Karpas-422 (cell line): ENCODE measurements around the gene TSGA10IP. TPM values are rescaled to one million over a fixed set of nuclear protein-coding genes. Genes with fewer than 3 reads are reported as not detected.

Experiments used
- DNase-seq: peaks from one replicate; pipeline ENCODE4 v3.0.0-alpha.2; 2015
- H2AFZ ChIP-seq: fragments of 200-600 bp; sonication (generic); 2 replicates; pipeline ENCODE4 v1.6.1; 2014; ENCODE audit warnings: antibody characterized with exemption, low read length, mixed read lengths
- H3K27ac ChIP-seq: fragments of 200-600 bp; sonication (generic); 2 replicates; pipeline ENCODE4 v1.5.1; 2014; ENCODE audit warnings: mild to moderate bottlenecking, low read length, moderate library complexity
- H3K27me3 ChIP-seq: fragments of 200-600 bp; sonication (generic); 2 replicates; pipeline ENCODE4 v1.6.1; 2014; ENCODE audit warnings: low read length, mixed read lengths
- H3K36me3 ChIP-seq: fragments of 200-600 bp; sonication (generic); 2 replicates; pipeline ENCODE4 v1.6.1; 2014; ENCODE audit warnings: low read length, mixed read lengths; ENCODE audit not compliant: insufficient read depth
- H3K4me1 ChIP-seq: fragments of 200-600 bp; sonication (generic); 2 replicates; pipeline ENCODE4 v1.6.1; 2014; ENCODE audit warnings: mild to moderate bottlenecking, low read length, mixed read lengths
- H3K4me2 ChIP-seq: fragments of 200-600 bp; sonication (generic); 2 replicates; pipeline ENCODE4 v1.6.1; 2014; ENCODE audit warnings: low read length, low read depth, mild to moderate bottlenecking; ENCODE audit not compliant: poor library complexity, severe bottlenecking
- H3K4me3 ChIP-seq: fragments of 200-600 bp; sonication (generic); 2 replicates; pipeline ENCODE4 v1.5.1; 2014; ENCODE audit warnings: mild to moderate bottlenecking, antibody characterized with exemption, low read length, mixed read lengths
- H3K79me2 ChIP-seq: fragments of 200-600 bp; sonication (generic); 2 replicates; pipeline ENCODE4 v1.6.1; 2014; ENCODE audit warnings: mild to moderate bottlenecking, low read length, mixed read lengths
- H3K9ac ChIP-seq: fragments of 200-600 bp; sonication (generic); 2 replicates; pipeline ENCODE4 v1.6.0; 2014; ENCODE audit warnings: low read length
- H3K9me2 ChIP-seq: fragments of 200-600 bp; sonication (generic), shearing (Covaris generic); replicated peaks from 2 replicates; pipeline ENCODE4 v1.6.0; 2014; ENCODE audit warnings: mild to moderate bottlenecking, low read length, moderate library complexity; ENCODE audit not compliant: insufficient read depth
- H3K9me3 ChIP-seq: fragments of 300-700, 200-600 bp; sonication (generic); 2 replicates; pipeline ENCODE4 v1.6.1; 2014; ENCODE audit warnings: low read length, mixed read lengths
- H4K20me1 ChIP-seq: fragments of 200-600 bp; sonication (generic); 2 replicates; pipeline ENCODE4 v1.6.1; 2014; ENCODE audit warnings: mild to moderate bottlenecking, antibody characterized with exemption, low read length, low read depth; ENCODE audit not compliant: insufficient read depth
- total RNA-seq: library from RNA; depleted of rRNA; stranded (reverse); fragments of >200 nt; shearing (Covaris generic); gene quantifications from 2 replicates; pipeline ENCODE4 v1.2.3, GENCODE V29; 2014; ENCODE audit warnings: low replicate concordance

The TSGA10IP gene
- total RNA-seq, 1 experiment from 2014 or later = not detected

DNA sequence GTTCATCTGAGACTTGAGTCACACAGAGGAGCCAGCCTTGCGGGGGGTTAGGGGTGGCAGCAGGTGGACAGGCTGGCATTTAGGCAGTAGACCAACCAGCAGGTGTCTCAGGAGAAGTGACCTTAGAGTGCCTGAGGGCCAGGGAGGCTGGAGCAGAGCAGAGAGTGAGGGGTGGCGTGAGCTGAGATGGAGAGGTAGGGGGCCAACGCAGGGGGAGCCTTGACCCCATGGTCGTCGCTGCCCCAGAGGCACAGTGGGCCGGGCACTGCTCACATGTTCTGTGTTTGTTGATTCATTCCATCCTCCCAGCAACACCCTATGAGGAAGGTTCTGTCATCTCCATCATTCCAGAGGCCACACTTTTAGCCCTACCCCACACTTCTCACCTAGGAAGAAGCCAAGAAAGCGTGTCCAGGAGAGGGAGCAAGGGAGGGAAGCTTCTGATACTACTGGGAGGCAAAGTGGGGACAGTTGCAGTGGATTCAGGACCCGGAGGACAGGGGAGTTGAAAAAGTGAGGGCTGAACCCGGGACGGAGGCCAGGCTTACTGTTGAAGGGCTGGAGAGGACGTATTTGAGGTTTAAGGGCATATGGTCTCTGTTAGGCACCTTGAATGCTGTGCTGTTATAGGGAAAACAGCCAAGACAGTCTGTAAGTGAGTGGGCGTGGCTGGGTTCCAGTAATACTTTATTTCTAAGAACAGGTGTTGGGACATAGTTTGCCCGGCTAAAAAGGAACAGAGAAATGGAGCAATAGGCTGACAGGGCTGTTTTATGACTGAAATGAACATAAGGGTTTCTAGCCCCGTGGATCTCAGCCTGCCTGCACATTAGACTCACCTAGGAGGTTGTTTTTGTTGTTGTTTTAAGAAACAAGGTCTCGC, 23.6 kb downstream of the TSGA10IP start:
- no peak overlapping the region for H3K9ac ChIP-seq
- no peaks in the 10 kb centered on the region for H4K20me1 ChIP-seq
- H3K36me3 ChIP-seq = peaks cover 8% of the 10 kb centered on the region; the same call in 1 of the 2 replicates

DNA sequence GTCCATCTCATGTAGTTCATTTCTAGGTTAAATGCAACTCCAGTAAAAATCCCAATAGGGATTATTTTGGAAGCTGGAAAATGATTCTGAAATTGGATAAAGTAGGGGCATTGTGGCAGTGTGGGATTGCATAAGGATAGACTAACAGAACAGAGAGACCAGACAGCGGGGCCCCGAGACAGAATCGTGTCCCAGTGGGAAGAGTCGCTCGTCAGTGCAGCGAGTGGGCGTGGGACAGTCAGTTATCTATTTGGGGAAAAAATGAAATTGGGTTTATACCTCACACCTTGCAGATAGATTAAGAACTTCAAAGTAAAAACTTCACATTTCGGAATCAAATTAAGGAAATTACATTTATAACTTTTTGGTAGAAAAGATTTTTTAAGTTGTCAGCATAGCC, 26.8 kb downstream of the TSGA10IP start:
- no peaks in the 10 kb centered on the region for H3K9me2 ChIP-seq
- no peak overlapping the region for H3K9ac ChIP-seq
- H3K4me3 ChIP-seq = no peak overlapping the region
- no peak overlapping the region for H3K4me2 ChIP-seq
- H4K20me1 ChIP-seq = no peaks in the 10 kb centered on the region
- H3K9me3 ChIP-seq = no peaks in the 10 kb centered on the region
- no peak overlapping the region for H2AFZ ChIP-seq
- H3K4me1 ChIP-seq = no peaks in the 10 kb centered on the region
- no peak overlapping the region for H3K27ac ChIP-seq
- H3K27me3 ChIP-seq = no peaks in the 10 kb centered on the region
- H3K36me3 ChIP-seq = peaks cover 3% of the 10 kb centered on the region; the same call in 1 of the 2 replicates
- DNase-seq = no peak
- H3K79me2 ChIP-seq = no peaks in the 10 kb centered on the region

More for the DNA sequence above, 23.6 kb downstream of the TSGA10IP start:
- DNase-seq = no peak
- H3K4me2 ChIP-seq = no peak overlapping the region
- no peaks in the 10 kb centered on the region for H3K9me2 ChIP-seq
- no peak overlapping the region for H3K27ac ChIP-seq
- H3K79me2 ChIP-seq = peaks cover 6% of the 10 kb centered on the region
- H3K4me1 ChIP-seq = no peaks in the 10 kb centered on the region
- no peak overlapping the region for H3K4me3 ChIP-seq
- no peaks in the 10 kb centered on the region for H3K9me3 ChIP-seq
- no peak overlapping the region for H2AFZ ChIP-seq
- H3K27me3 ChIP-seq = no peaks in the 10 kb centered on the region

DNA sequence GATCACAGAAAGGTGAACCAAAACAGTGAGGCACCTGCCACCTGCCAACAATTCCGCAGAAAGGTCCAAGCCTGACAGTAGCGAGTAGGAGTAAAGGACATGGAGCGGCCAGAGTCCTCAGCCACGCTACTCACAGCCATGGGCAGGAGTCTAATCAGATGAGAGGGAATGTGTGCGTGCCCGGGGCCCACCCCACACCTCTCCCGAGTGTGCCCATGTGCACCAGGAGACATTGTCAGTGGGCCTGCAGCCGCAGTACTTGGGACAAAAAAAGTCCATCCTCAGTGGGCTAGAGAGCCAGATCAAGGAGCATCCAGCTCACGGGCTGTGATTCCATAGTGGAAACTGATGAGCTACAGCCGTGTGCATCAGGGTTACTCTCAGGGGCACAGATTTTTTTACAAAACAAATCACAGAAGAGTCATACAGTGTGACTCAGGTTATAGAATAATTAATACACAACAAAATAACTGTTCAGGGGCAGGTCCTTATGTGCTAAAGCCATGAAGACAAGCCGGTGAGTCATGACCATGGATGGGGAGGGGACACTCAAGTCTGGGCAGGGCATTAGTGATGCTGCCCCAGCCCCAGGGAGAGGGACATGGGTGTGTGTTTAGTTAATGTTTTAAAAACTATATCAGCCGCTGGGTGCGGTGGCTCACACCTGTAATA, 28.3 kb downstream of the TSGA10IP start:
- Histone ChIP-seq H3K36me3 (peaks cover 3% of the 10 kb centered on the region; the same call in 1 of the 2 replicates), H3K79me2 (no peaks in the 10 kb centered on the region)

DNA sequence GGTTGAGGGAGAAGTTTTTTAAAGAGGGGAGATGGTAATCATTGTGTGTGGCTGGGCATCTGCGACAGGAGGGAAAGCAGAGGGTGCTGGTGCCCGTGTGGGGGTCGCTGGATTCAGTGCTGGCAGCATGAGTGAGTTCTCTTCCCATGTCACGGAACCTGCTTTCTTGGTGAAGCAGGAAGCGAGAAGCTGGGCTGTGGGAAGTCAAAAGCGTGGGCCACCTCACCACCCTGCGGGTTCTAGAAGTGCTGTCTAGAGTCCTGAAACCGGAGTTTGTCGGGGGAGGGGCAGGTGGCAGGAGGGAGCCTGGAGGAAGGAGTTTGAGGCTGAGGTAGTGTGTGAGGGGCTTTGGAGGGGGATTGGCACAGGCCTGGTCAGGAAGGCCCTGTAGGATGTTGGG, 30.5 kb downstream of the TSGA10IP start:
- Histone ChIP-seq H3K4me3 (no peak overlapping the region), H4K20me1 (no peaks in the 10 kb centered on the region), H3K27ac (no peak overlapping the region), H3K9me3 (no peaks in the 10 kb centered on the region), H3K9ac (no peak overlapping the region), H3K36me3 (no peaks in the 10 kb centered on the region), H3K79me2 (no peaks in the 10 kb centered on the region), H3K4me1 (no peaks in the 10 kb centered on the region), H3K9me2 (no peaks in the 10 kb centered on the region), H2AFZ (no peak overlapping the region), H3K4me2 (no peak overlapping the region), H3K27me3 (no peaks in the 10 kb centered on the region)
- DNase-seq = no peak

More for the DNA sequence above, 28.3 kb downstream of the TSGA10IP start:
- H3K27ac ChIP-seq = no peak overlapping the region
- no peak overlapping the region for H2AFZ ChIP-seq
- H3K27me3 ChIP-seq = no peaks in the 10 kb centered on the region
- H4K20me1 ChIP-seq = no peaks in the 10 kb centered on the region
- H3K4me1 ChIP-seq = no peaks in the 10 kb centered on the region
- no peaks in the 10 kb centered on the region for H3K9me2 ChIP-seq
- no peak overlapping the region for H3K9ac ChIP-seq
- no peak overlapping the region for H3K4me2 ChIP-seq
- no peaks in the 10 kb centered on the region for H3K9me3 ChIP-seq
- no peak overlapping the region for H3K4me3 ChIP-seq
- DNase-seq = no peak

DNA sequence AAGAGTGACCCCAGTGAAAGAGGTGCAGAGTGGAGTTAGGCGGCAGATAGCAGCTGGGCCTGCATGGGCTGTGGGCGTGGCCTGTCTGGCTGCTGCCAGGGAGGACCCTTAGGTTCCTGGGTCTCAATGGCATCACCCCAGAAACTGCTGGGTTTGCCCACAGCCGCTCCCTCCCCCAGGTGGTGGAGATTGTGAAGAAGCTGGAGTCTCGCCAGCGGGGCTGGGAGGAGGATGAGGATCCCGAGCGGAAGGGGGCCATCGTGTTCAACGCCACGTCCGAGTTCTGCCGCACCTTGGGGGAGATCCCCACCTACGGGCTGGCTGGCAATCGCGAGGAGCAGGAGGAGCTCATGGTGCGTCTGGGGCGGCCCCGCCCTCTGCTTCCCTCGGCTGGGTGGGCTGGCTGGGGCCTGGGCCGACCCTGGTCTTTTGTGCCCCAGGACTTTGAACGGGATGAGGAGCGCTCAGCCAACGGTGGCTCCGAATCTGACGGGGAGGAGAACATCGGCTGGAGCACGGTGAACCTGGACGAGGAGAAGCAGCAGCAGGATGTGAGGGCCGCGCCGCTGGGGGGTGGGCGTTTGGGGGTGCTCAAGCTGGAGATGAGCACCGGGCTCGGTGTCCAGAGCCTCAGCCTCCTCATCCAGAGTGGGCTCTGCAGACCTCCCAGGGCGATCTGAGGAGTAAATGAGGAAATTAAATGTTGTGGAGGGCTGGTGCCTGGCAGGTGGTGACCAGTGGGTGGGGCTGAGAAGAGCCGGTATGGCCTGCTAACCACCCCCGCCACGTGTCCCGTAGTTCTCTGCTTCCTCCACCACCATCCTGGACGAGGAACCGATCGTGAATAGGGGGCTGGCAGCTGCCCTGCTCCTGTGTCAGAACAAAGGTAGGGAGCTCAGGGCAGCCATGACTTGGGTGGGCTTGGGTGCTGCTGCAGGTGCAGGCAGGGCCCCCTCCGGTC, 31.2 kb downstream of the TSGA10IP start:
- Histone ChIP-seq H3K79me2 (no peaks in the 10 kb centered on the region), H3K27me3 (no peaks in the 10 kb centered on the region), H4K20me1 (no peaks in the 10 kb centered on the region), H3K4me3 (no peak overlapping the region), H3K36me3 (no peaks in the 10 kb centered on the region), H2AFZ (no peak overlapping the region), H3K4me2 (no peak overlapping the region), H3K9me3 (no peaks in the 10 kb centered on the region), H3K27ac (no peak overlapping the region), H3K9me2 (no peaks in the 10 kb centered on the region), H3K9ac (no peak overlapping the region), H3K4me1 (no peaks in the 10 kb centered on the region)
- no peak for DNase-seq

DNA sequence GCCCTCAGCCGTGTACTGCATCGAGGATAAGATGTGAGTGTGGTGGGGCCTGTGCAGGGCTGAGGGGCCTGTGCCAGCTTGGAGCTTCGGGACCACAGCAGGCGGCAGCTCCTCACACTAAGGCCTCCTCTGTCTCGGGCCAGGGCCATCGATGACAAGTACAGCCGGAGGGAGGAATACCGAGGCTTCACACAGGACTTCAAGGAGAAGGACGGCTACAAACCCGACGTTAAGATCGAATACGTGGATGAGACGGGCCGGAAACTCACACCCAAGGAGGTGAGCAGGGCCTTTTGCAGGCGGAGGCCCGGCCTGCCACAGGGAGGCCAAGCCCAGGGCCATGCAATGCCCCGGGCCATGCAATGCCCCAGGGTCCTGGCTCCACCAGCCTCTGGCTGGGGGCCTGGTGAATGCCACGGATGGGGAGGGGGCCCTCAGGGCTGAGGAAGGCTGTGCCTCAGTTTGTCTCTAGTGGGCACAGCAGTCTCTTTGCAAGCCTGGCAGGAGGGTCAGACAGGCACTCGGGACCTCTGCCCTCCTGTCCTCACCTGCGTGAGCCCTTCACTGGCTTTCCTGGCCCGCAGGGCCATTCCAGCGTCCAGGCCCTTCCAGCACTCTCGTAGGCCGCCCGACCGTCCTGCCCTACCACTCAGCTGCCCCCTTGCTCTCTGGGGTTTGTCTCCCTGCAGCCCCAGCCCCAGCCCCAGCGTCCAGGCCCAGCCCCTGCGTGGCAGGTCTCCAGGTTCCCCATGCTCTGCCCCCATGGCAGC, 32.5 kb downstream of the TSGA10IP start:
- no peaks in the 10 kb centered on the region for H3K79me2 ChIP-seq
- no peak overlapping the region for H3K4me3 ChIP-seq
- DNase-seq = no peak
- no peaks in the 10 kb centered on the region for H3K4me1 ChIP-seq
- no peak overlapping the region for H3K27ac ChIP-seq
- no peaks in the 10 kb centered on the region for H3K27me3 ChIP-seq
- no peak overlapping the region for H3K9ac ChIP-seq
- no peaks in the 10 kb centered on the region for H3K36me3 ChIP-seq
- no peaks in the 10 kb centered on the region for H4K20me1 ChIP-seq
- H2AFZ ChIP-seq = no peak overlapping the region
- H3K9me3 ChIP-seq = no peaks in the 10 kb centered on the region
- H3K4me2 ChIP-seq = no peak overlapping the region
- H3K9me2 ChIP-seq = no peaks in the 10 kb centered on the region

DNA sequence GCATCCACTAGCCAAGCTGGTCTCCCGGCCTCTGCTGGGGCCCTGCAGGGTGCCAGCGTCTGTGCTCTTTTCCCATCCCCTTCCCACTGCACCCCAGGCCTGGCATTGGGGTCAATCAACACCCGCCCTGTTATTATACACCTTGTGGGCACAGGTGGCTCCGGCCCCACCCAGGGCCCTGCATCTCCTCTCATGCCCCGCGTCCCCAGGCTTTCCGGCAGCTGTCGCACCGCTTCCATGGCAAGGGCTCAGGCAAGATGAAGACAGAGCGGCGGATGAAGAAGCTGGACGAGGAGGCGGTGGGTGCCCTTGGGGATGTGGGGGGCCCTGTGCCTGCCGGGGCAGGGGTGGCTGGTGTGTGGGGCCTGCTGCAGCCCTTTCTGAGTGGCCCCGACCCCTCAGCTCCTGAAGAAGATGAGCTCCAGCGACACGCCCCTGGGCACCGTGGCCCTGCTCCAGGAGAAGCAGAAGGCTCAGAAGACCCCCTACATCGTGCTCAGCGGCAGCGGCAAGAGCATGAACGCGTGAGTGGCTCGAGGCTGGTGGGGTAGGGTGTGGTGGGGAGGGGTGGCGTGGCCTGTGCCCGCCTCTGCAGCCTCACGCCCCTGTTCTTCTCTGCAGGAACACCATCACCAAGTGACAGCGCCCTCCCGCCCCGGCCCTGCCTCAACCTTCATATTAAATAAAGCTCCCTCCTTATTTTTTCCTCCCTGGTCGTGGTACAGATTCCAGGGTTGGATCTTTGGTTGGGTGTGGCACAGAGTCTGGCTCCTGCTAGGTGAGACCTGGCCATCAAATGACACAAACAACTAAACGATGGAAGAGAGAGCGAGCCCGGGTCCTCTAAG, 33.3 kb downstream of the TSGA10IP start:
- Histone ChIP-seq H3K9me2 (no peaks in the 10 kb centered on the region), H3K4me2 (no peak overlapping the region), H3K36me3 (no peaks in the 10 kb centered on the region), H3K79me2 (no peaks in the 10 kb centered on the region), H3K9ac (no peak overlapping the region), H3K4me3 (no peak overlapping the region), H4K20me1 (no peaks in the 10 kb centered on the region), H3K4me1 (no peaks in the 10 kb centered on the region), H3K27me3 (no peaks in the 10 kb centered on the region), H2AFZ (no peak overlapping the region), H3K27ac (no peak overlapping the region), H3K9me3 (no peaks in the 10 kb centered on the region)
- DNase-seq = no peak
